HG02571 (cell line): ENCODE measurements around the gene LPIN3.
"Not testable (repeated sequence)": the region's sequence is repeated elsewhere in the genome, so short reads cannot be mapped to it uniquely, and the experiment has no call there.

Source experiments
- ATAC-seq: cut with Tn5 transposase; IDR thresholded peaks from one replicate; pipeline ENCODE4 v1.9.1; 2021; ENCODE audit warnings: mild to moderate bottlenecking, moderate library complexity; ENCODE audit not compliant: unreplicated experiment

The LPIN3 gene

GRCh38 chr20:41340327-41341055 lies at the start of gene LPIN3:
LPIN3 (plus strand) TSS chr20:41340821; CDS start chr20:41345804, 4,983 bp downstream.
- no peak for ATAC-seq

GRCh38 chr20:41293269-41294037 lies 47.2 kb upstream of the LPIN3 start:
- no peak for ATAC-seq

GRCh38 chr20:41299899-41300298 lies 40.7 kb upstream of the LPIN3 start:
- ATAC-seq = no peak

GRCh38 chr20:41300383-41300782 lies 40.2 kb upstream of the LPIN3 start:
- no peak for ATAC-seq

GRCh38 chr20:41300886-41301285 lies 39.7 kb upstream of the LPIN3 start:
- ATAC-seq = no peak

GRCh38 chr20:41304002-41304401 lies 36.6 kb upstream of the LPIN3 start:
- ATAC-seq = no peak

GRCh38 chr20:41304424-41305079 lies 36.1 kb upstream of the LPIN3 start:
- no peak for ATAC-seq

GRCh38 chr20:41306061-41306727 lies 34.4 kb upstream of the LPIN3 start:
- ATAC-seq = peak; percentile 79

GRCh38 chr20:41307021-41307420 lies 33.6 kb upstream of the LPIN3 start:
- no peak for ATAC-seq

- no peak for ATAC-seq
These were observed 32.3 kb upstream of the LPIN3 start for GRCh38 chr20:41308290-41308711.

GRCh38 chr20:41308726-41309413 lies 31.8 kb upstream of the LPIN3 start:
- ATAC-seq = no peak

- no peak for ATAC-seq
These were observed 30.8 kb upstream of the LPIN3 start for GRCh38 chr20:41309817-41310216.

- ATAC-seq = not testable (repeated sequence)
These were observed 28.6 kb upstream of the LPIN3 start for GRCh38 chr20:41312009-41312408.

- ATAC-seq = no peak
These were observed 26.2 kb upstream of the LPIN3 start for GRCh38 chr20:41314386-41314785.

- no peak for ATAC-seq
These were observed 24.6 kb upstream of the LPIN3 start for GRCh38 chr20:41316051-41316450.

- peak; percentile 73 for ATAC-seq
These were observed 23.7 kb upstream of the LPIN3 start for GRCh38 chr20:41316602-41317545.

- ATAC-seq = peak; percentile 95
These were observed 22.9 kb upstream of the LPIN3 start, which contains the start of gene ZHX3 for GRCh38 chr20:41317546-41318270. ZHX3 (minus strand) TSS chr20:41317731; CDS start chr20:41204916, 112,815 bp downstream.

- ATAC-seq = no peak
These were observed 22.4 kb upstream of the LPIN3 start for GRCh38 chr20:41318271-41318649.

GRCh38 chr20:41320441-41320840 lies 20.2 kb upstream of the LPIN3 start:
- no peak for ATAC-seq
